GDM1 (cell line): ENCODE data around the gene SHISA9.
"Not testable (repeated sequence)": the region's sequence is repeated elsewhere in the genome, so short reads cannot be mapped to it uniquely, and the experiment has no call there.

Experiments
- DNase-seq: peaks from one replicate; lab custom pipeline; 2025; lab: John Stamatoyannopoulos, UW

Gene SHISA9

DNA sequence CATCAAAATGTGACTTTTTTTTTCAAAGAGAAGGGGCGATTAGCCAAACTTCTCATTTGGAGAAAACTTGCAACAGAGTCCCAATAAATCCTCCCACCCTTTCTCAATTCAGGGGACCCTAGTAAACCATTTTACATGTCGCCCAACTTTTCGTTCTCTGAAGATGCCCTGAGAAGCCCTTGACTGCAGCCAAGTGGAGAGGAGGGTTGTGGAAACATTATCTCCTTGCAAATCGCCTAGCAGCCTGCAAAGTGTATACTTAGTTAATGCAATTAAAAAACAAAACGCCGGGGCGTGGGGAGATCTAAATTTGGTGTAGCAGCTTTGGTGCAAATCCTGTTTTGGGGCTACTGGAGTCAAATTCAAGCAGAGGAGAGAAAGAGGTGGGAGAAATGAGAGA is 1.2 kb upstream of the SHISA9 start:
- DNase-seq, result no peak

DNA sequence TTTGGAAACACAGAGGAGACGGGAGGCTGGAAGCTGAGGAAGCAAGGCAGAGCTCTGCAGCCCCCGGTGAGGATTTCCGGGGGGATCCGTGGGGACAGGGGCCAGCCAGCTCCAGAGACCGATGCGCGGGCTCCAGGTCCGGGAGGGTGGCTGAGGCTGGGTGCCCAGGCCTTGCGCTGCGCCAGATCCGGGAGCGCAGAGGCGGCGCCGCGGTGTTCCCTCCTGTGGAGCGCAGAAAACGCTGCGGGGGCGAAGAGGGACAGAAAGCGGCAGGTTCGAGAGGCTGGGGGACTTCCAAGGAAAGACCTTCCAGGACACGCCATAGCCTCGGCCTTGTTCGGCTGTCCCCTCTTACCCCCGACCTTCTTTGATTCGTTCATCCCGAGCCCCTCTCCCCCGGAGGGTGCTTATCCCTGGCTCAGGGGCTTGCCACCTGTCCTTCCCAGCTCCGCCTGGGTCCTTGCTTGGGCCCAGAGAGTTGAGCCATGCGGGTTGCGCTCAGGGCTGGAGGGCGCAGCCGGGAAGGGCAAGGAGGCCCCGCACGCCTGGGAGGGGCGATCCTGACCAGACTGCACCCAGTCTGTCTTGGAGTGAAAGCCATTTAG is 697 bp upstream of the SHISA9 start:
- DNase-seq, result no peak

DNA sequence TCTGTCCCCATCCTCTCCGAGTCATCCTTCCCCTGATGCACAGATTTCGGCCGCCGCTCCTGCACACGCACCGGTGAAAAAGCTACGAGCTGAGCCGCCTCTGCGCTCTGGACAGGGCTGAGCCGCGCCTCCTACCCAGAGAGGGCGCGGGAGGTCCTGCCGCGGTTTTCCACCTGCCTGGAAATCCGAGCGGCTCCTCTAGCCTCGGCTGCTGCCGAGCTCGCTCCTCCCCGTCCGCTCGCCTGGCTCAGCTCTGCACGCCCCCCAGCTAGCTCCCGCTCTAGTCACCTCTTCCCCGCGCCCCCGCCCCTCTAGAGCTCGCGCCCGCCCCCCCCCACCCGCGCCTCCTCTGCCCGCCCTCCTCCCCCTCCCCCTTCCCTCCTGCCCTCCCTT is 198 bp upstream of the SHISA9 start:
- no peak for DNase-seq

DNA sequence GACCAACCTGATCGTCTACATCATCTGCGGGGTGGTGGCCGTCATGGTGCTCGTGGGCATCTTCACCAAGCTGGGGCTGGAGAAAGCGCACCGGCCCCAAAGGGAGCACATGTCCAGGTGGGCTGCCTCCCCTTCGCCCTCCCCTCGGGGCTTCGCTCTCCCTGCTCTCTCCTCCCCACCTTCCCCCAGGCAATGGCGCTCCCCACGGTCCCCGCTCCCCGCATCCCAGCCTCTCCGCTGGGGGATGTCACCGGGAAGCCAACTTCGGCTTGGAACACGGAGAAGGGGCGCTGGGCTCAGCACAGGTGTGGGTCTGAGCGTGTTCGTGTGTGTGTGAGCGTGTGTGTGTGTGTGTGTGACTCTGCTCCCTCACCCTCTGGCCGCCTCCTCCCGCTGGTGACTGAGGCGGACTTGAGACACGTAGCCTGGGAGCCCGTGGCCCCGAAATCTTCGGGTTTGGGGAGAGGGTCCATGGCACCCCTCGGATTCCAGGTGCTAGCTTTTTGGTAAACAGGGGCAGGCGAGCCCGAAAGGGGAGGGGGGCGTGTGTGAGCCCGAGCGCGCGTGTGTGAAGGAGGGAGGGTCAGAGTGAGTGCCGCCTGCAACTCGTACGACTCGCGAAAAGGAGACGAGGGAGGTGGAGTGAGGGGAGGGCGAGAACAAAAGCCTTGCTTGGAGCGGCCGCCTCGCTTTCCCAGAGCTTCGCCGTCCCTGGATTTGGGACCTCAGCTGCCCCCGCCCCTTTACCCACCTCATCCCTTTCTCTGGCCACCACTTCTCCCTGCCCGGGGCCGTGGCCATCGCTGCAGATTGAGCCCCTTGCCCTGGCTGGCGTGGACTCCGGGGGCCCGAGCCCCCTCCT is 1.3 kb downstream of the SHISA9 start:
- DNase-seq, result no peak

DNA sequence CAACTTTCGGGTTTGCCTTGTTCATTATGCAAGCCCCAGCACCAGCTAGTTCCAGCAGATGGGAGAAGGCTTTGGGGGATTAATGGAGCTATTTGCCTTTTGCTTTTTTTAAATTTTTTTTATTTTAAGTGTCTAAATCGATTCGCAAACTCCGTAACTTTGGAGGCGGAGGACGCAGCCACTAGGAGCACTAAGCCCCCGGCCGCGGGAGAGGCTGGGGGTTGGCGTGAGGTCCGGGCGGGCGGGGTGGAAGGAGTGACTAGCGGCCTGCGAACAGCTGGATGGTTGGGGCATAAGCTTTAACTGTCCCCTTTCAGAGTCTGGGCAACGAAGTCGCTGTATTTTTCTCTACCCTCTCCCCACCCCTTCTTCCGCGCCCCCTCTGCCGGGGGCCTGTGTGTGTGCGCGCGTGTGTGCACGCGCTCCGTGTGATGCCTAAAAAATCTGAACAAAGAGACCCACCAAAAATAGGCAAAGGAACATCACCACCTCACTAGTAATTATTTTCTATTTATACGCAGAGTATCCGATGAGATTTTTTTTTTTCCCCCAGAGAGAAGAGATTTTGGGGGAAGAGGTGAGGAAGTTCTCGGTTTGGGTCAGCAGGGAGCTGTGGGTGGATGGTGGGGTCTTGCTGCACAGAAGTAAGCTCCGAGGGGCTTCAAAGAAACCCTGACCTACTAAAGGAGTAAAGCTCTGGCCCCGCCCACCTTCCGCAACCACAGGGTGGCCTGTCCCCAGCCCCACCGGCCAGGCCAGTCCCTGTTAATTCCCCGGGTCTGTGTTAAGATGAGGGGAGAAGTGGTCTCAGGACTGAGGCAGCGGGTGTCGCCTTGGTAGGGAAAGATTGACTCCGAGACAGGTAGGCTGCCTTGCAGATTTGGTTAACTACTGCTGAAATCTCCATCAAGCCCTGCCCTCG is 2.3 kb downstream of the SHISA9 start:
- DNase-seq, result no peak

DNA sequence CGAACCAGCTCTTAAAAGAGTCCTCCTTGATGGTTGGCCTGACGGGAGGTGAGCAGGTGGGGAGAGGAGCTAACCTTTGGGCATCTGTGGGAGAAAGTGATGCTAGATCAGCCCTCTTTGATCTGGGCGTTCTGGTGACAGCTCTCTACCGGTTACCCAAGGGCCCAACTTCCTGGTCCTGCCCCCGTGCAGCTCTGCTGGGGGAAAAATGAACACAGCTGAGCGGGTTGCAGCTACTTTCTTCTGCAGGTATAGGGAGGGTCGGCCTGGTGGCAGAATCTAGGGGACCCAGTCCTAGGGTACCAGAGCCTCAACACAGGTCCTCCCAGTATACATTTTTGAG is 2.9 kb downstream of the SHISA9 start:
- DNase-seq, result no peak

DNA sequence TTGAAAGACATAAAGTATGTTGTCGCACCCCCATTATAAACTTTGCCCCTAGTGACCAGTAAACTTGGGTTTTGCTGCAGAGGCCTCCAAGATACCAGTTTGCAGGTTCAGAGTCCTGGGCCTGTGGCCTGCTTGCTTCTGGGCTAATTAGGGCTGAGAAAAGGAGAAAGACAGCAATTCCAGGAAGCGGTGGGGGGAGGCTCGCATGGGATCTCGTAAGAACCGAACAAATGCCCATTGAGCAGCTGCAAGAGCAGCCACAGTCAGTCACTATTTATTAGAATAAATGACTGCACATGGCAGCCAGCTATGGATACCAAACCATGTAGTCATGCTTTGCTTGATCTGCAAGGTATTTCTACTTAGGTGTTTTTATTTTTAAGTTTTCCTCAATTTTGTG is 4.9 kb downstream of the SHISA9 start:
- DNase-seq, result no peak

DNA sequence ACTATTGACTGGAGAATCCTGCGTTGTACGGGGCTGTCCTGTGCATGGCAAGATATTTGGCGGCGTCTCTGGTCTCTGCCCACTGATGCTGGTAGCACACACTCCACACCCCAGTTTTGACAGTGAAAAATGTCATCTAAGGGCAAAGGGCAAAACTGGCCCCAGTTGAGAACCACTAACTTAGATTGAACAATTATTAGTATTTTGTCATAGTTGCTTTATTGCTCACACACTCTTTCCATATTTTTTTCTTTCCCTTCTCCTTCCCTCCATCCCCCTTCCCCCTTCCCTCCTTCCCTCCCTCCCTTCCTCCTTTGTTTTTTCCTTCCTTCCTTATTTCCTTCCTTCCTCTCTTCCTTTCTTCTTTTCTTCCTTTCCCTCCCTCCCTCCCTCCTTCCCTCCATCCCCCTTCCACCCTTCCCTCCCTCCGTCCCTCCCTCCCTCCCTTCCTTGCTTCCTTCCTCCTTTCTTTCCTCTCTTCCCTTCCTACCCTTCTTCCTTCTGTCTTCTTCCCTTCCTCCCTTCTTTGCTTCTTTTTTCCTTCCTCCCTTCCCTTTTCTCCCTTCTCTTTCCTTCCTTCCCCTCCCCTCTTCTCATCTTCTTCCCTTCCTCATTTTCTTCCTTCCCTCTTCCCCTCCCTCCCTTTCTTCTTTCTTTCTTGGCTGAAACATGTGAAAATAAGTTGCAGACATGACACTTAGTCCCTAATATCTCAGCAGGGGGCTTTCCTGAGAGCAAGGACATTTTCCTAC is 5.5 kb downstream of the SHISA9 start:
- DNase-seq, result no peak

DNA sequence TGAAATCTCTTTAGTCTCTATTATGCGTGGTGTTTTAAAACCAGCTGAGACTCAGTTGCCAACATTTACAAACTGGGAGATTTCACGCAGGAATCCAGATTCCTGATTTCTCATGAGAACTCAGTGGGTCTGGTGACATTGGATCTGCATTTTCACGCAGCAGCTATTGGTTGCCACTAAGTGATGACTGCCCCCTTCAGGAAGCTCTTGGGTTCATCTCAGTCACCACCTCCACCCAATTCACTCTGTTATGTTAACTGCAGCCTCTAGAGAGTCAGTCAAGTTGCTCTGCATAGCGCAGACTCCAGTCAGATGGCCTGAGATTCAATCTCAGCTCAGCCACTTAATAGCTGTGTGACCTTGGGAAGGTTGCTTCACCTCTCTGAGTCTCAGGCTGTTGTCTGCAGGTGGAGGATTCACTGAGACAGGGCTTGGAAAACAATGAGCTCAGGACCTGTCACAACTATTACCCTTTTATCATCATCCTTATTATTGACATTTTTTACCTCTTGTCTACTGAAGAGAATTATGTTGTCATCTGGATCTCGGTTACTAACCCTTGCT is 6.4 kb downstream of the SHISA9 start:
- DNase-seq, result no peak

DNA sequence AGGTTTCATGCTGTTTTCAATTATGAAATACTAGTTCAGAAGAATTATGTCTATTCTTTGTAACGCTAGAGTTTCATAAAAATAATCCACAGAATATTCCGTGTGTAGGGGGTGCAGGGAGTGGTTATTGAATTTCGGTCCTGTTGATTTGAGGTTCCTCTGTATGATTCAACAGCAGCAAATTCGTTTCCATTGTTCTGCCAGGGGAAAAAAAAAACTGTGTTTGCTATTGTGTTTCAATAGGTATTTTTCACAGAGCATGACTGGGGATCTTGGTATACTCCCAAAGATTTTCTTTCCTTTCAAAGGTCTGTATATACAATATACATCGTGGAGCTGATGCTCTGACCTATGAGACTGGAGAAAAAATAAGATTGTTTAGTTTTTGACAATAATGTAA is 15.8 kb downstream of the SHISA9 start:
- no peak for DNase-seq

DNA sequence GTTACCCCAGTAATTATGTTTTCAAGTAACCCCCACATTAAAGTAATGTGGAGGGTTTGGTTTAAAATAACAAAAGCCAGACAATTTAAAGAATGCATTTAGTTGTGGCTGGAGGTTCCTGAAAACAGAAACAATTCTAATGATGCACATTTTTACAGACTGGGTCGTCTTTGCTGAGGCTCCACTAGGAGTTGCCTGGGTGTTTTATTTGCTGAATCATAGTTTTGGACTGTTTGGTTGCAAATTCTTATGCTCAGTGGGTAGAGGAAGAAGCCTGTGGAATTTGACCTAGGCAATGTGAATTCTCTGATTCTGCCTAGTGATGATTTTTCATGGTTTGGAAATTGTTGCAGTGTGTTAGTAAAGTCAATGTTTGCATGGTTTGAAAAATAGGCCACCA is 16.3 kb downstream of the SHISA9 start:
- no peak for DNase-seq

DNA sequence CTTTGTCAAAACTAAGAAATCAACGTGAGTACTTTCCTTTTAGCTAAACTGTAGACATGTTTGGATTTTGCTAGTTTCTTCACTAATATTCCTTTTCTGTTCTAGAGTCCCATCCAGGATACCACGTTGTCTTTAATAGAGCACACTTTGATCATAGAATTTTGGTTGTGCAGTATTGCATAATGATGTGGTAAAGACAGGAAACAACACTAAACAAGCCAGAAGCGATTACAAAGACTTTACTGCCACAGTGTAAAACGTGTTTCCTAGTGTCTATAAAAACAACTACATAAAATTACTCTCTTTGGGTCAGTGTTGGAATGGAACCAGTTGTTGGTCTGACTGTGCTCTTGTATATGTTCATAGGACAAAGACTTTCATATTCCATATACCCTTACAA is 19.3 kb downstream of the SHISA9 start:
- DNase-seq, result no peak

DNA sequence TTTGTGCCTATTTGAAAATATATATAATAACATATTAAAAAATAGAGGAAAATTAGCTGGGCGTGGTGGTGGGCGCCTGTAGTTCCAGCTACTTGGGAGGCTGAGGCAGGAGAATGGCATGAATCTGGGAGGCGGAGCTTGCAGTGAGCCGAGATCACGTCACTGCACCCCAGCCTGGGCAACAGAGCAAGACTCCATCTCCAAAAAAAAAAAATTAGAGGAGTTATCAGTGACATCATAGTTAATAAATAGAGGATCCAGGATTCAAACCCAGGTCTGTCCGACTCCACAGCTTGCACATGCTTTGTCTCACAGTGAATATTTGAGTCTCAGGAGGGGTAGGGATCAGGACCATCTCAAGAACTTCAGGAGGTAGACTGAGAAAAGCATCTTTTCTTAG is 22.2 kb downstream of the SHISA9 start:
- not testable (repeated sequence) for DNase-seq

DNA sequence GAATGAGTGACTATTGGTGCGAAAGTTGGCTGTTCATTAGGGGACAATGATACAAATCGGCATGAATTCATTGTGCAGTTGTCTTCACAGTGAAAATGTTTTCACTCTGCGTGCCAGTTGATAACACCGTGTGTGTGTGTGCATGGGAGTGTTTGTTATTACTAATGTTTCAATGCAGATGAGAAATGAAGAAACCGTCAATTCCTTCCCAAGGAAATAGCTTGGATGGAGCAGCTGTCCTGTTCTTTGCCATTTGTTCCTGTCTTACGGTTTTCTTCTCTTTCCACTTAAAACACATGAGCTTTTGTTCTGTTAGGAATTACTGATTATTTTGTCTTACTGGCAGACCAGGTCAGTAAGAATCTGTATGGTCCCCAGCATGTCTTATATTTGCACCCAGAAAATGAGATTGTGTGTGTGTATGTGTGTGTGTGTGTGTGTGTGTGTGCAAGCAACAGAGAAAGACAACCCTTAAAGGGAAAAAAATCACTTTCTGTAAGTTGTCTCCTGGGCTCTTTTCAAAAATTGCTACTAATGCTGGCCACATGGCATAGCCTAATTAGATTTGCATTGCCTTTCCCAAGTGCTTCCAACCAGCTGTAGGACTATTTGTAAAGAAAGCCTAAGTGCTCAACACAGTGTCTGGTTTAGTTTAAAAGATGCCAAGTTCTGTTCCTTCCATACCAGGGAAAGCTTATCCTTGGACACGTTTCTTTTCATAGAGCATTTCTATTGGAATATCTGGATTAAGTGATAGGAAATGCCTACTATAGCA is 23.8 kb downstream of the SHISA9 start:
- no peak for DNase-seq

DNA sequence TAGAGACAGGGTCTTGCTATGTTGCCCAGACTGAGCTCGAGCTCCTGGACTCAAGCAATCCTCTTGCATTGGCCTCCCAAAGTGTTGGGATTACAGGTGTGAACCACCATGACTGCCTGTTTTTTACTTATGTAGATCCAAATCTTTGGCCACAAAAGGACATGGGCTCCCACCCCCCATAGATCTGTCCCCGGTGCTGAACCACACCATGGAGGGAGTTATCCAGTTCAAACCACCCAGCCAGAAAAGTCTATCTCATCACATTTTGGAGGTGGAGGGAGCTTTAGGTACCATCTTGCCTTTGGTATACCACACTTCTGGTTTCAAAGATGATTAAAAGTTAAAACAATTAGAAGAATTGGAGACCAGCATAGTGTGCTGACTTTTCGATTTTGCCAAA is 26.2 kb downstream of the SHISA9 start:
- DNase-seq, result no peak

DNA sequence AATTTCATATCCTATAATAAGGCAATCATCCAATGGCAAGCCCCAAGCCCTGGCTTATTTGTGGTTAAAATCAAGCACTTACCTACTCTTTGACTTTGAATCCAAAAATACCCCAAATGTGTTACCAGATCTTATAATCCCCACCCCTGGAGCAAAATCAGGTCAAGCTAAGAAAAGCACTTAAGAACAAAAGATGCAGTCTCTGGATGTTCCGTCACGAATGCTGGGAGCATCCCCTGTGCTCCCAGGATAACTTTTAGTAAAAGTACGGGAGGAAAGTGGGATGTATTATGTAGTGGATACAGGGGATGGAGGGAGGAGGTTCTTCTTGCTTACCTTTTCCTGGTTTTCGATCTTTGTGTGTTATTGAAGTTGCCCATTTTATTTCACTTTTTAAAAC is 29.5 kb downstream of the SHISA9 start:
- DNase-seq, result no peak

DNA sequence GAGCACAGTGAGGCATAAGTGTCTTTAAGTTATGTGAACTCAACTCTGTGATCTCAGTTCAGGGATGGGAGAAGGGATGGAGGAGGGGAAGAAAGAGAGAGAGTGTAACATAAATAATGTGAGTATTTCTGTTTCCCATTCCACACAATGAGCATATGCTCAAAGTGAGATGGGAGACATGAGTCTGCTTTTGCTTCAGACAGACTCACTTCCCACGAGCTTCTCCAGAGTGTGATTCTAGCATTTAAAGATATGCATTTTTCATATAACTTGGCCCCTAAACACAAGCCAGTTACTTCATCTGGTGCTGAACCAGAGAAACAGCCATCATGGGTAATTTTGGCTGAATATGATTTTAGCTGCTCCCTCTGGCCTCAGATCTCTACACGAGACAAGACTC is 35.0 kb downstream of the SHISA9 start:
- DNase-seq, result no peak

DNA sequence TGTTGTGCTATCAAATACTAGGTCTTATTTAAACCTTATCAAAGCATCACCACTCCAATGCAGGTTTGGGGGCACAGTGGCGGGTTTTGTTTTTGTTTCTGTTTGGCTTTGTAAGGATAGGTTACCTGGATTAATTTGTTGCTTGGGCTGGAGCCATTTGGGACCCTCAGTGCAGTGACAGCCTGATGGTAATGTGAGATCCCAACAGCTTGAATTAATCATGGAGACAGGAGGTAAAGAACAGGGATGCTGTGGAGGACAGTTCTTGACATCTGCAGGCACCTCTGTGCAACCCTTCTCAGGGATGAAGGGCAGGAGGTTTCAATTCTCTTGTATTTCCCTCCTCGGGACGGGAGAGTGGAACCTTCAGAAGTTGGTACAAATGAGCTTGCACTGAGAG is 40.5 kb downstream of the SHISA9 start:
- no peak for DNase-seq

DNA sequence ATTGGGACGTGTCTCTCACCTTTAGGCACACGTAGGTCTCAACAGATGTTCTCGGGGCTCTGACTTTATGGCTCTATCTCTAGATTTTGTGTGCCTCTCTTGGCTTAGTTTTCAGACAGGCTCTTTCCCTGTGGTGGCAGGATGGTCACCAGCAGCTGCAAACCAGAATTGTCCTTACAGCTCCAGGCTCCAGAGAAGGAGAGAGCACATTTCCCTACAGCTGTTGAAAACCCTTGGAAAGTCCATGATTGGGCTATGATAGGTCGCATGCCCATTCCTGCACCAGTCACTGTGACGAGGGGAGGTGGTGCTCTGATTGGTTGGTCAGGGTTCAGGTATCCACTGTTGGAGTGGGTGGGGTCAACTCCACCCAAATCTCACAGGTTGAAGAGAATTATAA is 41.5 kb downstream of the SHISA9 start:
- DNase-seq, result no peak

DNA sequence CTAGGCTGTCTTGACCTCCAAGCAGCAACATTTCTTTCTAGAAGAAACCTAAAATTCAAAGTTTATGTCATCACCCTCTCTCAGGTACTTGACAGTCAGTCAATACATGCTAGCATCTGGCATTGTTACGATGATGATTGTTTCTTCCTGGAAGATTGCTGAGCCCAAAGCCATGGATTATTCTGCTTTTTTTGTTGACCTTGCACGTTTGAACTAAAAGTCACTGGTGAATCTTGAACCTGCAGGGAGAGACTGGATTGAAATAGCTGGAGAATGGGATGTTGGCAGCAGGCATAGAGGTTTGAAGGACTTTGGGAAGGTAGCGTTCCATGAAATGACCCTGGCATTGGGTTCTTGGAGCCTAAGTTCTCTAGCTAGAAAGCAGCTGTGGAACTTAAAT is 42.9 kb downstream of the SHISA9 start:
- DNase-seq, result no peak

DNA sequence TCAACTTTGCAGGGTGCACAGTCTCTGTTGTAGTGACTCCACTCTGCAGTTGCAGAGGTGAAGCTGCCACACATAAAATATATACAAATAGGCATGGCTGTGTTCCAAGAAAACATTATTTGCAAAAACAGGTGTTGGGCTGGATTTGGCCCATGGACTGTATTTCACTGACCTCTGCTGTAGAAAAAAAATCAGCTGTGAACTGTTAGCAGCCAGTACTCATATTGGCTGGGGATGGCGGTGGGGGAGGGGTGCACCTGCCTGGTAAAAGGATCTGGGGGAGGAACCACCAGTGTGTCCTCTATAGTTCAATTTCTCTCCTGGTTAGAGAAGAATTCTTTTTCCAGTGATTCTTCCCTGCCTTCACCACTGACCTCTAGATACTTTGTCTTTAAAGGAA is 50.0 kb downstream of the SHISA9 start:
- no peak for DNase-seq
